PC-3 (cell line): Measurements from ENCODE around the gene DOCK1. TPM values are rescaled to one million over a fixed set of nuclear protein-coding genes. Genes with fewer than 3 reads are reported as not detected.
A peak's percentile ranks its signal among the peaks of the same experiment; 100 is the strongest.

Experiments used
- ATAC-seq: fragments of 200-7000 bp; cut with Tn5 transposase; 2 replicates; pipeline ENCODE4 v1.9.1; 2020; ENCODE audit warnings: mild to moderate bottlenecking, moderate library complexity
- BruUV-seq: library from RNA; stranded (reverse); fragments of 400-500 nt; replicated peaks from 2 replicates; lab custom pipeline; 2021; lab: Mats Ljungman, UMichigan
- CTCF ChIA-PET: fragments of 300-600 bp; sonication (Branson Sonifier 250); formaldehyde crosslinking; loops from one replicate; lab custom pipeline; 2022; ENCODE audit warnings: antibody characterized with exemption; lab: Charles Lee
- POLR2A ChIA-PET: fragments of 300-600 bp; sonication (Branson Sonifier 250); formaldehyde crosslinking; loops from one replicate; lab custom pipeline; 2022; ENCODE audit warnings: antibody characterized with exemption; ENCODE audit not compliant: unreplicated experiment; lab: Charles Lee
- DNase-seq: peaks from one replicate; pipeline ENCODE4 v3.0.0-alpha.2; 2015
- H2AFZ ChIP-seq: fragments of 300-600 bp; sonication (generic); 2 replicates; pipeline ENCODE4 v1.6.0; 2016; ENCODE audit warnings: antibody characterized with exemption, low read length
- H3F3A ChIP-seq: fragments of 300-600 bp; sonication (generic); one replicate; pipeline ENCODE4 v1.6.0; 2017; ENCODE audit warnings: antibody characterized with exemption, low read length, control low read depth, mild to moderate bottlenecking; ENCODE audit not compliant: unreplicated experiment
- H3K27ac ChIP-seq: fragments of 300-600 bp; sonication (generic); 2 replicates; pipeline ENCODE4 v1.5.1; 2016; ENCODE audit warnings: mild to moderate bottlenecking, low read length
- H3K27me3 ChIP-seq: fragments of 300-600 bp; sonication (generic); 2 replicates; pipeline ENCODE4 v1.6.1; 2016; ENCODE audit warnings: low read length, mixed read lengths
- H3K36me3 ChIP-seq: fragments of 300-600 bp; sonication (generic); 2 replicates; pipeline ENCODE4 v1.6.1; 2016; ENCODE audit warnings: low read depth, mixed run types, low read length, mixed read lengths
- H3K4me1 ChIP-seq: fragments of 300-600 bp; sonication (generic); 2 replicates; pipeline ENCODE4 v1.5.1; 2016; ENCODE audit warnings: low read length; ENCODE audit not compliant: insufficient read depth
- H3K4me2 ChIP-seq: fragments of 300-600 bp; sonication (generic); 2 replicates; pipeline ENCODE4 v1.6.0; 2016; ENCODE audit warnings: low read length
- H3K4me3 ChIP-seq: fragments of 300-600 bp; sonication (generic); 2 replicates; pipeline ENCODE4 v1.5.1; 2016; ENCODE audit warnings: mild to moderate bottlenecking, low read length, mixed read lengths
- H3K79me2 ChIP-seq: fragments of 300-600 bp; sonication (generic); 2 replicates; pipeline ENCODE4 v1.6.1; 2017; ENCODE audit warnings: low read length, mixed read lengths
- H3K9ac ChIP-seq: fragments of 300-600 bp; sonication (generic); 2 replicates; pipeline ENCODE4 v1.6.0; 2016; ENCODE audit warnings: mild to moderate bottlenecking, low read length
- H3K9me2 ChIP-seq: fragments of 300-600 bp; sonication (generic); replicated peaks from 2 replicates; pipeline ENCODE4 v1.6.1; 2016; ENCODE audit warnings: mixed run types, low read length, mixed read lengths
- H3K9me3 ChIP-seq: fragments of 300-600 bp; sonication (generic); 2 replicates; pipeline ENCODE4 v1.6.1; 2016; ENCODE audit warnings: low read length, mixed read lengths
- H4K20me1 ChIP-seq: fragments of 300-600 bp; sonication (generic); 2 replicates; pipeline ENCODE4 v1.6.1; 2016; ENCODE audit warnings: low read length, mixed read lengths
- EZH2 ChIP-seq: fragments of 300-600 bp; sonication (generic); IDR thresholded peaks from one replicate; pipeline ENCODE4 v1.6.1; 2017; ENCODE audit warnings: antibody characterized with exemption, mild to moderate bottlenecking, low read length; ENCODE audit not compliant: unreplicated experiment
- EZH2phosphoT487 ChIP-seq: fragments of 300-600 bp; sonication (generic); IDR thresholded peaks from 2 replicates; pipeline ENCODE4 v1.6.1; 2018; ENCODE audit warnings: mild to moderate bottlenecking, antibody characterized with exemption, low read length, borderline replicate concordance
- intact Hi-C: fragments of 100-400 bp; cut with micrococcal nuclease; formaldehyde crosslinking; loops from 2 replicates; pipeline ENCODE4 v1.9.0; 2023
- total RNA-seq: library from RNA; depleted of rRNA; stranded (reverse); fragments of >200 nt; gene quantifications from 2 replicates; pipeline ENCODE4 v1.2.3, GENCODE V29; 2014
- TF ChIP-seq, protein P1 (sequence below): fragments of 300-600 bp; sonication (generic); conservative IDR thresholded peaks from 2 replicates; pipeline ENCODE4 v1.5.1; 2017; ENCODE audit warnings: antibody characterized with exemption, low read depth, mild to moderate bottlenecking, low read length

DOCK1 gene
- total RNA-seq, 1 experiment from 2014 or later = 34.3 TPM

DNA sequence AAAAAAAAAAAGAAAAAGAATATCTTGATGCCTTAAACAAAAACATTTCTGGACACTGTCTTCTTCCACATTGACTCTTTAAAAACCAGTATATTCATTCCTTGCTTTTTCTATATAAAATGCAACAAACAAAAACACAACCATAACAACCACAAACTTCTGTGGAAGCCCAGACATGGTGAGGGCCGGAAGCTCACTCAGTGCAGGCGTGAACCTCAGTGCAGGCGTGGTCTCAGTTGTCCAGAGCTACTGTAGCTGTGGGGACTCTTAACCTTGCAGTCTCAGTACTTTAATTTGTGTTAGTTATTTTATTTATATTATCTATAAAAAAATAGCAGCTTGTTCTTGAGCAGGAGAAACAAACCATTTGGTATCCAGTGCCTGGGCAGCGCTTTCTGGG lies 131.8 kb downstream of the DOCK1 start:
- POLR2A ChIA-PET = no interaction called here
- no peaks in the 10 kb centered on the region for H3K9me3 ChIP-seq
- TF ChIP-seq, protein P1, sequence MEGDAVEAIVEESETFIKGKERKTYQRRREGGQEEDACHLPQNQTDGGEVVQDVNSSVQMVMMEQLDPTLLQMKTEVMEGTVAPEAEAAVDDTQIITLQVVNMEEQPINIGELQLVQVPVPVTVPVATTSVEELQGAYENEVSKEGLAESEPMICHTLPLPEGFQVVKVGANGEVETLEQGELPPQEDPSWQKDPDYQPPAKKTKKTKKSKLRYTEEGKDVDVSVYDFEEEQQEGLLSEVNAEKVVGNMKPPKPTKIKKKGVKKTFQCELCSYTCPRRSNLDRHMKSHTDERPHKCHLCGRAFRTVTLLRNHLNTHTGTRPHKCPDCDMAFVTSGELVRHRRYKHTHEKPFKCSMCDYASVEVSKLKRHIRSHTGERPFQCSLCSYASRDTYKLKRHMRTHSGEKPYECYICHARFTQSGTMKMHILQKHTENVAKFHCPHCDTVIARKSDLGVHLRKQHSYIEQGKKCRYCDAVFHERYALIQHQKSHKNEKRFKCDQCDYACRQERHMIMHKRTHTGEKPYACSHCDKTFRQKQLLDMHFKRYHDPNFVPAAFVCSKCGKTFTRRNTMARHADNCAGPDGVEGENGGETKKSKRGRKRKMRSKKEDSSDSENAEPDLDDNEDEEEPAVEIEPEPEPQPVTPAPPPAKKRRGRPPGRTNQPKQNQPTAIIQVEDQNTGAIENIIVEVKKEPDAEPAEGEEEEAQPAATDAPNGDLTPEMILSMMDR = no peak
- TF ChIP-seq EZH2phosphoT487 = no peak
- TF ChIP-seq EZH2 = no peak
- no peak overlapping the region for H3K9ac ChIP-seq
- CTCF ChIA-PET = no interaction called here
- DNase-seq = no peak
- BruUV-seq = no TSS peak
- no peak overlapping the region for H3K27ac ChIP-seq
- no peaks in the 10 kb centered on the region for H3F3A ChIP-seq
- H3K27me3 ChIP-seq = no peaks in the 10 kb centered on the region
- peaks cover 11% of the 10 kb centered on the region for H3K36me3 ChIP-seq
- ATAC-seq = no peak
- no peaks in the 10 kb centered on the region for H3K79me2 ChIP-seq
- no peak overlapping the region for H2AFZ ChIP-seq
- no peak overlapping the region for H3K4me3 ChIP-seq
- intact Hi-C loops = no loop called here
- H3K4me1 ChIP-seq = peaks cover 13% of the 10 kb centered on the region
- no peaks in the 10 kb centered on the region for H4K20me1 ChIP-seq
- no peak overlapping the region for H3K4me2 ChIP-seq
- H3K9me2 ChIP-seq = no peaks in the 10 kb centered on the region

DNA sequence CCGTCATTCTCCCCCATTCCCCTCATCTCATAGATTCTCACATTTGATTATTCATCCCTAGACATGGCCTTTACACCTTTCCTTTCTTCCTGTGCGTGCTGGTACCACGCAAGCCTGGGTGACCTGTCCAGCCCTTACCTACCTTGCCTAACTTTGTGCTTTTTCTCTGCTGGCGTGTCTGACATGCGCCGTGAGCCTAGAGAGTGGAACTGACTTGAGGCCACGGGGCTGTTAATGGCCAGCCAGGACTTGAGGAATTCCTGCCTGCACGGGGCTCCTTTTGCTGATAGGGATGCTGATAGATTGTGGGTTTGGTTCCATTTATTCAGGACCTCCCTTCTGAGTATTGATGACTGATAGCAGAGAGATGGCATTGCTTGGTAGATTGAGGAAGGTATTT lies 134.2 kb downstream of the DOCK1 start:
- ATAC-seq (no peak), DNase-seq (no peak)
- H3K4me1 ChIP-seq = peaks cover 15% of the 10 kb centered on the region
- CTCF ChIA-PET = no interaction called here
- H3F3A ChIP-seq = no peaks in the 10 kb centered on the region
- TF ChIP-seq EZH2phosphoT487 = no peak
- TF ChIP-seq, protein P1 = no peak
- TF ChIP-seq EZH2 = no peak
- no peaks in the 10 kb centered on the region for H4K20me1 ChIP-seq
- no peak overlapping the region for H3K4me2 ChIP-seq
- POLR2A ChIA-PET = no interaction called here
- peaks cover 21% of the 10 kb centered on the region for H3K36me3 ChIP-seq
- no peaks in the 10 kb centered on the region for H3K27me3 ChIP-seq
- intact Hi-C loops = no loop called here
- H3K27ac ChIP-seq = no peak overlapping the region
- no peaks in the 10 kb centered on the region for H3K9me2 ChIP-seq
- H3K79me2 ChIP-seq = no peaks in the 10 kb centered on the region
- BruUV-seq = no TSS peak
- H3K4me3 ChIP-seq = no peak overlapping the region
- no peaks in the 10 kb centered on the region for H3K9me3 ChIP-seq
- no peak overlapping the region for H2AFZ ChIP-seq
- no peak overlapping the region for H3K9ac ChIP-seq

DNA sequence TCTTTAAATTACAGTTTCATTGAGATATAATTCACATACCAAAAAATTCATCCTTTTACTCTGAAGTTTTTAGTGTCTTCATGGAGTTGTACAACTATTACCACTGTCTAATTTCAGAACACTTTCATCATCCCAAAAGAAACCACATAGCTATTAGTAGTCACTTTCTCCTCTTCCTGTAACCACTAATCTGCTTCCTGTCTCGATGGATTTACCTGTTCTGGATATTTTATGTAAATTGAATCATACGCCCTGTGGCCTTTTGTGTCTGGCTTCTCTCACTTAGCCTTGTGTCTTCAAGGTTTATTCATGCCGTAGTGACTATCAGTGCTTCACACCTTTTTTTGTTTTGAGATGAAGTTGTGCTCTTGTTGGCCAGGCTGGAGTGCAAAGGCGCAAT lies 135.5 kb downstream of the DOCK1 start:
- DNase-seq (peak; percentile 38), ATAC-seq (peak; percentile 29)
- peak overlapping the region; percentile 61 for H3K27ac ChIP-seq
- H2AFZ ChIP-seq = no peak overlapping the region
- peaks cover 15% of the 10 kb centered on the region for H3K4me1 ChIP-seq
- H3K4me2 ChIP-seq = no peak overlapping the region
- H3F3A ChIP-seq = no peaks in the 10 kb centered on the region
- TF ChIP-seq EZH2 = no peak
- TF ChIP-seq EZH2phosphoT487 = no peak
- TF ChIP-seq, protein P1 = no peak
- ChIA-PET CTCF (no interaction called here), POLR2A (no interaction called here)
- no peaks in the 10 kb centered on the region for H3K9me2 ChIP-seq
- H3K9me3 ChIP-seq = no peaks in the 10 kb centered on the region
- H3K36me3 ChIP-seq = peaks cover 19% of the 10 kb centered on the region
- H3K79me2 ChIP-seq = no peaks in the 10 kb centered on the region
- no peak overlapping the region for H3K9ac ChIP-seq
- no TSS peak for BruUV-seq
- no peaks in the 10 kb centered on the region for H4K20me1 ChIP-seq
- H3K27me3 ChIP-seq = no peaks in the 10 kb centered on the region
- H3K4me3 ChIP-seq = no peak overlapping the region
- intact Hi-C loops = no loop called here
